ENCODE data around the gene PITPNC1.
"Not testable (repeated sequence)": the region's sequence is repeated elsewhere in the genome, so short reads cannot be mapped to it uniquely, and the experiment has no call there.

The PITPNC1 gene

DNA sequence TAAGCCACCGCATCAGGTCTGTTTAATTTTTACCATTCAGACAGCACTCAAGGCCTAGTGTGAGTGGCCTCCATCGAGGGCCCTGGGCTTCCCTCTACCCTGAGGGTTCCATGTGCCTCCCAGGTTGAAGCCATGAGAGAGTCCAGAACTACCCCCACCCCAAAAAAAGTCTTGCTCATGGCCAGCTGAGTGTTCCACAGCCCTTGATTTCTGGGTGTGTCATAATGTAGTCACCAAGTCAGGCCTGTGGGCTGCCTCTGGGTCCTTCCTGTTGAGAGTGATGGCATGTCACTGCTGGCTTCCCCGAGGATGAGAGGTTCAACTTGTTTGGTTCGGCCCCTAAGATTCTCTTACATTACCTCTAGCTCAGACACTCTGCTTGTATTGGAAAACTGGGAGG, 100.6 kb downstream of the PITPNC1 start:
- DNase-seq (ENCODE audit: extremely low spot score, insufficient read length, low read depth) (no peak), FAIRE-seq (no peak)

DNA sequence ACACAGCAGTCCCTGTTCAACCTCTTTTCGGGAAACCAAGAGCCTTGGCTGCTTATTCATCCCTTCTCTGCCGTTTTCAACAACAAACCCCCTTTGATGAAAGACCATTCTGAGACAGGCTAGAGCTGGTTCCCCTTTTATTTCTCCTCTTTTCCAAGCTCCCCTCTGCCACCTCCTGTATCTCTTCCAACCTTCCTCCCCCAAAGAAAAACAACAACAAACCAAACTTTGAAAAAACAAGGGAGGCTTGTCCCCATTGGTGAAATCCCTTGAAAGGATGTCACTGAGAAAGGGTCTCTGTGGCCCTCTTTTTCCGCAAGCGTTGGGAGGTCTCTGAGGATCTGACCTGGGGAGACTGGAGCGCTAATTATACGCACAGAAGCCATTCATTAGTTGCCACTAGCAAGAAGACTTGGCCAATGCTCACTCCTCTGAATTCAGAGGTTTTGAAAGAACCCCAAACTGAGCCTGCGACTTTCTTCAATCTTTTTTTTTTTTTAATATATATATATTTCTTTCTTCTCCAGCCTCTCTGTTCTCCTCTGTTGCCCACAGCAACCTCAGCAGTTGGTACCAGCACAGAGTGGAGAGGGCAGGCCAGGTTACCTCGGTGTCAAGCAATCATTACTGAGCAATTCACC, 101.4 kb downstream of the PITPNC1 start:
- DNase-seq (ENCODE audit: extremely low spot score, insufficient read length, low read depth): no peak
- FAIRE-seq: no peak

DNA sequence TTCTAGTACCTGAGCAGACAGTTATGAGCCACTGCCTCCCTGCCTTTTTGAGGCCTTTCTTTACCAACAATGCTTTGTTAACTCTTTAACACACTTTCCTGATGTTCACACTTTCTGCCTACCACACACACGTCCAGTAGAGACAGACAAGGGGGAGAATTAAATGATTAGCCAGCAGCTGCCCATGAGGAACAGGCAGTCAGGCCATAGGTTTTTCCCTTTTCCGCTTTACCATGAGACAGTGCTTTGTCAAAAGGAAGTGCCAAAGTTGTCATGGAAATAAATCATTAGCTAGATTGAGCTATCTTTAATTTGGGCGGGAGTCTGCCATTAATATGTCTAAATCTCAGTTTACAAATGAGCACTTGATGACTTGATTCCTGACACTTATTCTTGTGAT, 102.1 kb downstream of the PITPNC1 start:
- DNase-seq (ENCODE audit: extremely low spot score, insufficient read length, low read depth) (no peak), FAIRE-seq (no peak)

DNA sequence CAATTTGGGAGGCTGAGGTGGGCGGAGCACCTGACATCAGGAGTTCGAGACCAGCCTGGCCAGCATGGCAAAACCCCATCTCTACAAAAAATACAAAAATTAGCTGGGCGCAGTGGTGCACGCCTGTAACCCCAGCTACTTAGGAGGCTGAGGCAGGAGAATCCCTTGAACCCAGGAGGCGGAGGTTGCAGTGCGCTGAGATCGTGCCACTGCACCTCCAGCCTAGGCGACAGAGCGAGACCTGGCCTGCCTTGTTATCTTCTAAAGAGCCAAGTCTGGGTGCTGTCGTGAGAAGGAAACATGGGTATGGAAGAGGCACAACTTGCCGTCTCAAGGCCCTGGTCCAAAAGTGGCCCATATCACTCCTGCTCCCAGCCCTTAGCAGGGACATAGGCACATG, 103.9 kb downstream of the PITPNC1 start:
- not testable (repeated sequence) for FAIRE-seq; DNase-seq (ENCODE audit: extremely low spot score, insufficient read length, low read depth)

DNA sequence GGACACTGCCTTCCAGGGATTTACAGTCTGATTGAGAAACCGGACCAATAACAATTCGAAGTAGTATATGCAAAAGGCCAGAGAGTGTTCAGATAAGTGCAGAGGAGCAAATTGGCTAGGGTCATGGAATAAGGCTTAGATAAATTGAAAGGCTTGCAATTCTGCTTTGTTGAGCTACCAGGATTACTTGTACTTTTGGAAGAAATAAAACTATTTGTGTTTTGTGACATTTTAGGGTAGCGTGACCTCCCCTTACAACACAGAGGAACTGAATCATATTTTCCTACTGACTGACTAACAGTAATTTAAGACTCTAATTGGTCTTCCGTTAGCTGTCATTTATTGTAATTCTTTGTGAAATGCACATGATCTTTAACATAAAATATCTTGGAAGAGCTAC, 104.7 kb downstream of the PITPNC1 start:
- no peak for FAIRE-seq
- DNase-seq (ENCODE audit: extremely low spot score, insufficient read length, low read depth): no peak

DNA sequence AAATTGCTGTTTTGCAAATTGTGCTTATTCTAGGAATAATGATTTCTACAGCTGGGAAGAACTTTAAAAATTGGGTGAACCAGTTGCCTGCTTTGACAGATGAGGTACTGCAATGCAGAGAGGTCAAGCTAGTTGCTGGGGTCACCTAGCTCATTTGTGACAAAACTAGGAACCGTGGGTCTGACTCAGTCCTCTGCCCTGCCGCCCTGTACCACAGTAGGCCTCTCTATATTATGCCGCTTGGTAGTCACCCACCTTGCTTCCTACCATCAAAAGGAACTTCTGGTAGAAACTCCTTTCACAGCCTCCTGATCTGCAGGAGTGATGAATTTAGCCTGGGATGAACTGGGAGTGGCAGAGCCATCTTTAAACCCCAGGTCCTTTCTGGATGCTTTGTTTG, 105.7 kb downstream of the PITPNC1 start:
- no peak for DNase-seq (ENCODE audit: extremely low spot score, insufficient read length, low read depth)
- FAIRE-seq: no peak

DNA sequence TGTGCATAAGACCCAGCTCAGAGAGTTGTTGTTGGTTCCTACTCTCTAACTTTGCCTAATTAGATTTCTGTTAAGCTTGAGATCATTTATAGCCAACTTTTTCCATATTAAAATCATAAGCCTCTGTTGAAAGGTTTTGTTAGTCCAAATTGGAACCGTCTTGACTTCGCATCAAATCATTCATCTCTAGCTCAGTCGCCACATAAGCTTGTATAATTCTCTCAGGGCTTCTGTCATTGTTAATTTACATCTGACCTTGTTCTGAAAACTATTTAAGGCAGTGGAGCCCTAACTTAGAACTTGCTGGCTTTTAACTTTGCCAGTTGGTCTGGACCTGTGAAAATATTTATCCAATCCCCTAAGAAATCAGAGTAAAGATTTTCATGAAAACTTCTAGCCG, 107.2 kb downstream of the PITPNC1 start:
- no peak for DNase-seq (ENCODE audit: extremely low spot score, insufficient read length, low read depth)
- no peak for FAIRE-seq

DNA sequence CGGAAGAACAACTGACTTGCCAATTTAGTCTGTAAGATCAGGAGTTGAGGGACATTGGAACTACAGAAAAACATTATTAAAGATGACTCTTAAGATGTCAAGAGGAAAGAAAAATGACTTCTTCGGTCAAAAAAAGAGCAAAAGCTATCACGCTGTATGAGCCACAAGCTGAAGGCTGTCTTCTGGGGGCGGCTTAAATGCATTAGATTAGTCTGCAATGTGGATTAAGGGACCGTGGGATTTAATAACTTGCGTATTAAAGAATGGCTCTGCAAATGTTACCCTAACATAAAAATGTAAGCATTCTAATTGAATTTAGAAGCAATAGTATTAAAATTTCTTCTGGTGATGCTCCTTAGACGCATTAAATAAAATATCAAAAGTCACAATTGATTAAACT, 108.6 kb downstream of the PITPNC1 start:
- FAIRE-seq (no peak), DNase-seq (ENCODE audit: extremely low spot score, insufficient read length, low read depth) (no peak)

DNA sequence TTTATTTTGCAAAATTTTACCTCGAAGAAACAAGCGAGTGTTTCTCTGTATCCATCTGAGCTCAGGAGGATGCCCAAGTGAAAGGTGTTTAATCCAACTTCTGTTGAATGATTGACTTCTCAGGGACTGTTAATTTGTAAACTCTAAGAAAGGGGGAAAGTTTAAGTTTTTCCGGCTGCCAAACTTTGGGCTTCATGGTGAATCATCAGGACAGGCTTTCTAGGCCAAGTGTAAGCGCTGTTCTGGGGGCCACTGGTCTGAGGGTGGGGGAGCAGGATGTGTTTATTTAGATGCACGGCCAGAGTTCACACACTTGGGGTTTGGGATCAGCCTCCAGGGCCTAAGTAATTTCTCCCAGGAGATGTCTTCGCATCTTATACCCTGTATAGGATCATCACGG, 110.4 kb downstream of the PITPNC1 start:
- peak; percentile 21 for FAIRE-seq
- no peak for DNase-seq (ENCODE audit: extremely low spot score, insufficient read length, low read depth)

DNA sequence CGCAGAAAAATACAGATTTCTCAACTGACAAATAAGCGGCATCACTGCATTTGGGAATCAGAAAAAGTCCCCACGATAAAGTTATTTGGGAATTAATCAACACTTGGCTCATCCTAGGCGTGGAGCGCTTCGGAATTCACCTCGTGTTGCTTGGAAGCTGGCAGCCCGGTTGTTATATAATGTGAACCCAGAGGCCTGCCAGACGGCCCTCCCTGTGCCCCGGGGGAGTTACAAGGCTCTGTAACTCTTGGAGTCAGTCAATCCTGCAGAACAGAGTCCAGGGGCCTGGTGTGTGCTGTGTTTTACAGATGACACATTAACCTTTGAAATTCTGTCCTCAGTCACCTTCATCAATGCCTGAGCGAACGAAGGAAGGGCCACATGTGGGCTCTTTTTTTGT, 111.1 kb downstream of the PITPNC1 start:
- FAIRE-seq (no peak), DNase-seq (ENCODE audit: extremely low spot score, insufficient read length, low read depth) (no peak)

DNA sequence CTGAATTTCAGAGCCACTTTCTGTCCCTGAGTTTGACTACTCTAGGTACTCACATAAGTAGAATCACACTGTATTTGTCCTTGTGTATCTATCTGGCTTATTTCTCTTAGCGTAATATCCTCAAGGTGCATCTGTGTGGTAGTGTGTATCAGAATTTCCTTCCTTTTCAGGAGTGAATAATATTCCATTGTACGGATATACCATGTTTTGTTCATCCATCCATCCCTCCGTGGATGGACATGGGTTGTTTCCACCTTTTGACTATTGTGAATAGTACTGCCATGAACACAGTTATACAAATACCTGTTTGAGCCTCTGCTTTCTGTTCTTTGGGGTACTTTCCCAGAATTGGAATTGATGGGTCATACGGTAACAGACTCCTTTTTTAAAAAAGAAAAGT, 111.7 kb downstream of the PITPNC1 start:
- FAIRE-seq: no peak
- no peak for DNase-seq (ENCODE audit: extremely low spot score, insufficient read length, low read depth)

DNA sequence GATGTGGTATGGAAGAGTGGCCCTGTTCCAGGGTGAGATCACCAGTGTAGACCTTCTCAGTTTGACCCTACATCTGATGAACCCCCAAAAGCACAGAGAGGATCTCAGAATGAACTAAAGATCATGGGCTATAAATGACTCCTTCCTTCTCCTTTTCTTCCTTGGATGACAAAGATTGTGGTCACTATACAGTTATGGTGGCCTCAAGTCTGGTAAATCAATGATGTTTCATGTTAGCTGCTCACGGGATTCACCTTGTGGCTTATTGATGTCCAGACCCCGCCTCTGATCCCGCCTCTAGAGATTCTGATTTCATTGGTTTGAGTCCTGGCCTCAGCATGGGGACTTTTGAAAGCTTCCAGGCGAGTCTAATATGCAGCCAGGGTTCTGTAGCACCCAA, 112.2 kb downstream of the PITPNC1 start:
- DNase-seq (ENCODE audit: extremely low spot score, insufficient read length, low read depth) (no peak), FAIRE-seq (no peak)

DNA sequence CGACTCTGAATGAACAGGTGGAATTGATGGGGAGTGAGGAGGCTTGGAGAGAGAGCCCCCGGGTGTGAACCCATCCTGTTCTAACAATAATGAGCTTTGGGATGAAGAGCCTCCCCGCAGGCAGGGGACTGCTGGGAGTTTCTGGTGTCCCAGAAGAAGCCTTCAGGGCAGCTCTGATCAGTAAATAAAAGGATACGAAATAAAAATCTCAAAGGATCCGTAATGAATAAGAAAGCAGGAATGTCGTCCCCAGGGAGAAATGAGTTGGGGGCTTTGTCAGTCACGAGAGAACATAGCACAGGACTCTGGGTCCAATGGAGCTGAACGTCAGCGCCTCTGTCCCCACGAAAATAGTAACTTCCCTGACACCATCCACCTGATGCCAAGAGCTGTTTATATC, 113.4 kb downstream of the PITPNC1 start:
- DNase-seq (ENCODE audit: extremely low spot score, insufficient read length, low read depth) (no peak), FAIRE-seq (no peak)

DNA sequence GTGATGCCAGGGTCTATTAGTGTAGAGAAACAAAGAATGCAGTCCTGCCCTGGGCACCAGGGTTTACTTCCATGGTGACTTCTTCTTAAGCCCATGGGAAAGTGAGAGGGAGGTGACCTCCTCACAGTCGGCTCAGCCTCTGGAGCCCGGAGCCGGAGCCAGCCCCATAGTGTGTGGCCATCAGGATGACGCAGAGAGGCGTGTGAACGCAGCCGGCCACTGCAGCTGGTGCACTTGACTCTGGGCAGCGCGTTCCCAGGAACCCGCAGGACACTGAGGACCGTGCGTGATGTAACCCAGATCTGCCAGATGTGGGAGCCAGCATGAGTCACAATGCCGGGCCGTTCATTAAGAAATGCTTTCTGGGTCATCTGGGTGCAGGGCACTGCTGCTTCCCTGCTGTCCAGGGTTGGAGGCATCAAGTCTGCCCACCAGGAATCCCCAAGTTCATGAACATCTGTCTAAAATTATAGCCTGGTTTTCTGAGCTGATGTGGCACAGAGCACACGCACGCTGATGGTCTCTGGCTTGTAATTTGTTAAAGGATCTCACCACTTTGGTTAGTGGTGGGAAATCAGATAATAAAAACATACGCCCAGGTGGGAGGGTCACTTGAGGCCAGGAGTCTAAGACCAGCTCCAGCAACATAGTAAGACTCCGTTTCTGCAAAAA, 114.1 kb downstream of the PITPNC1 start:
- no peak for FAIRE-seq

DNA sequence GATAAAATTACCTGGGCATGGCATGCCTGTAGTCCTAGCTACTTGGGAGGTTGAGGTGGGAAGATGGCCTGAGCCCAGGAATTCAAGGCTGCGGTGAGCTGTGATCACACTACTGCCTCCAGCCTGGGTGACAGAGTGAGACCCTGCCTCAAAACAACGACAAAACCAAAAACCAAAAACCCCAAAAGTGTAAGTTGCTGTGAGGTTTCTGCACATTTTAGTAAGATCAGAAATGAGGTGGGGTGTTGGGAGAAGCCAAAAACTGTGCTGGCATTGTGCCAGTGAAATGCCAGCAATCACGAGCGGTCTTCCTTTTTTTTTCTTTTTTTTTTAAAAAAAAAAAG, 114.6 kb downstream of the PITPNC1 start:
- FAIRE-seq (no peak), DNase-seq (ENCODE audit: extremely low spot score, insufficient read length, low read depth) (no peak)

More for the DNA sequence above, 114.1 kb downstream of the PITPNC1 start:
- no peak for DNase-seq (ENCODE audit: extremely low spot score, insufficient read length, low read depth)

DNA sequence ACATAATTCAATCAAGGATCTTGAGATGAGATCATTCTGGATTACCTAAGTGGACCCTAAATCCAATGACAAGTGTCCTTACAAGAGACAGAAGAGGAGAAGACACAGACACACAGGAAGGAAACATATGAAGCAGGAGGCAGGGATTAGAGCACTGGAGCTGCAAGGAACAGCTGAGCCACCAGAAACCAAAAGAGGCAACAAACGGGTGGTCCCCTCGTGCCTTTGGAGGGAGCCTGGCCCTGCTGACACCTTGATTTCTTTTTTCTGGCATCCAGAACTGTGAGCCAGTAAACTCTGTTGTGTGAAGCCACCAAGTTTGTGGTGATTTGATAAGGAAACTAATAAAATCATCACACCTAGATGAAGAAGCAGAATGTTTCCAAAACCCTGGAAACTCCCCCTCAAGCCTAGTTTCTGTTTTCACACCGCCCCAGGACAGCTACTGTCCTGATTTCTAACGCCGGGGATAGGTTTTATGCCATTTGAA, 115.2 kb downstream of the PITPNC1 start:
- no peak for DNase-seq (ENCODE audit: extremely low spot score, insufficient read length, low read depth)
- FAIRE-seq: no peak

DNA sequence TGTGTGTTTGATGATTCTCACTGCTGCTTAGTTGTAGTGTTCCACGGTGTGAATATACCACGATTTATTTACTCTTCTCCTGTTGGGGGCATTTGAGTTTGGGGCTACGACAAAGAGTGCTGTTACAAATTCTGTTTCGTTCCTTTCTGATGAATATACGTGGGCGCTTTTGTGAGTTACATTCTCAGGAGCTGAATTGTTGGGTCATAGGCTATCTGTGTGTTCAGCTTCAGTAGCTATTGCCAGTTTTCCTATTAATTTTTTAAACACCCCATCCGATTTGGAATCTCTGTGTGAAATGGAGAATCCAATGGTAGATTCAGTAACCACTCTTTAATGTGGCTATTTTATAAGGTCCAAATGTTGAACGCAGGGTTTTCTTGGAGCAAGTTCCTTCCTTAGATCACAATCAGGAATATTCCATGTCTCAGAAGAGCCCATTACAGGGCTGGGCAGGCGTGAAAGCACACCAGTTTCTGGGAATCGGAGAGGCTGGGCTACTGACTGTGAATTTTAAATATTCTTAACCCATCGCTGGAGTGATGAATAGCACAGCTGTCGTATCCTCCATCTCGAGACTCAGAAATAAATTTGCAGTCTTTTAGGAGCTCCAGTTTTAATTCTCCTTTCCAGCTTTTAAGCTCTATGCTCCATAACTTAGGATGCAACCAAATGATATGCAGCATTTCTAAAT, 115.9 kb downstream of the PITPNC1 start:
- DNase-seq (ENCODE audit: extremely low spot score, insufficient read length, low read depth) (no peak), FAIRE-seq (no peak)

DNA sequence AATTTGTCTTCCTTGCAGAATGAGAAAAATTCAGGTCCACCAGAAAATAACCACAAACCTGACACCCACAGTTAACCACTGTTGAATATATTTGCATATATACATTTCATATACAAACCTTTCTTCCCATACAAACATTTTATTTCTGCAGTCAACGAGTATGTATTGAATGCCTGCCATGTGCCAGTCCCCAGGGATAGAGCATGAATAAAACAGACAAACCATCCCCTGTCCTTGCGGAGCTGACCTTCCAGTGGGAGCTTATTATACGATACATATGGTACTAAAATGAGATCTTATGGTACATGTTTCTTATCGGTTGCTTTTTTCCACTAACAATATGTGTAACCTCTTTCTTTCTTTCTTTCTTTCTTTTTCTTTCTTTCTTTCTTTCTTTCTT, 116.7 kb downstream of the PITPNC1 start:
- DNase-seq (ENCODE audit: extremely low spot score, insufficient read length, low read depth): no peak
- no peak for FAIRE-seq

DNA sequence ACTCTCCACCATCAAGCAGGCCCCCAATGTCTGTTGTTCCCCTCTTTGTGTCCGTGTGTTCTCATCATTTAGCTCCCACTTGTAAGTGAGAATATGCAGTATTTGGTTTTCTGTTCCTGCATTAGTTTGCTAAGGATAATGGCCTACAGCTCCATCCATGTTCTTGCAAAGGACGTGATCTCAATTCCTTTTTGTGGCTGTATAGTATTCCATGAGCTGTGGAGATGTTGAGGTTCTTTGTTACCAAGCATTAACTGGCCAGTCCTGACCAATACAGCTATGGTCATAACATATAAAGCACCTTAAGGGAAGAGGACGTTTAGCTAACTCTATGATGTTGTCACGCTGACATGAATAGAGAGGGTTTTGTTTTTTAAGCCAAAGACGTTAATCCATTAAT, 118.5 kb downstream of the PITPNC1 start:
- not testable (repeated sequence) for DNase-seq (ENCODE audit: extremely low spot score, insufficient read length, low read depth); FAIRE-seq

DNA sequence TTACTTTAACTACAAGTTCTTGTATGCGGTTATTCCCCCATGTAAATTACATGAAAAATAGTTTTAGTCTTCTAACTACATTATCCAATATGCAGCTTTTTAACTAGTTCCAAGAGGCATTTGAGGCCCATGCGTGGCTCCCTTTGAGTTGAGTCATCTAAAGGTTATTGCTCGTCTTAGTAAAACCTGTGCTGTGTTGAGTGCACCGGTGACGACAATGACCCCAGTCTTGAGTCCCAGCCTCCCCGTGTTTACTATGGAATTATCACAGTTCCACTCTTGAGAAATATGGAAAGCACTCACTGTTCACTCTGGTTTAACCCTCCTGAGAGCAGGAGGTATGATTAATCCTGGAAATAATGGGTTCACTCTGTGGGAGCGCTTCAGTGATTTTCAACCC, 119.2 kb downstream of the PITPNC1 start:
- DNase-seq (ENCODE audit: extremely low spot score, insufficient read length, low read depth): no peak
- FAIRE-seq: no peak

DNA sequence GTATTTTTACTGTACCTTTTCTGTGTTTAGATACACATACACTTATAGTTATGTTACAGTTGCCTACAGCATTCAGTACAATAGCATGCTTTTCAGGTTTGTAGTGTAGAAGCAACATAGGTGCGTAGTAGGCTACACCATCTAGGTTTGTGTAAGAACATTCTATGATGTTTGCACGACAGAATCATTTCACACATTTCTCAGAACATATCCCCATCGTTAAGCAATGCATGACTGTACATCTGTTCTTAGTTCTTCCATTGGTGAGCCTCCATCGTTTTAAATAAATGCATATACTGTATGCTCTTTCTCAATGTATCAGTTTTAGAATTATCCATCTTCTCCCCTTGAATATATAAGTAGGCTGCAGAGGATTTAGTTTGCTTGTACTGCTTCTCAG, 122.6 kb downstream of the PITPNC1 start:
- no peak for FAIRE-seq

More for the DNA sequence above, 122.6 kb downstream of the PITPNC1 start:
- no peak for DNase-seq (ENCODE audit: extremely low spot score, insufficient read length, low read depth)

All from GM18507 (cell line).